ENCODE measurements around the gene RPS6KL1. TPM values are rescaled to one million over a fixed set of nuclear protein-coding genes. Genes with fewer than 3 reads are reported as not detected.

RPS6KL1 gene
- total and polyA plus RNA-seq, 8 donors = 0.62 to 6.7 (median 1.2) TPM

- no peaks in the 10 kb centered on the region for H3K36me3 ChIP-seq
- no peaks in the 10 kb centered on the region for H3K27me3 ChIP-seq
- DNase-seq = peak in 1 of 4 donors; percentile 23
- H3K9me3 ChIP-seq = no peaks in the 10 kb centered on the region
- no peak overlapping the region for H3K27ac ChIP-seq
- peaks cover 0 to 10% of the 10 kb centered on the region in 2 donors for H3K4me1 ChIP-seq
- ATAC-seq = peak; percentile 7
- intact Hi-C loops (cut with DNase I) = no loop called here
- H3K4me3 ChIP-seq = no peak overlapping the region
- no peak for TF ChIP-seq CTCF (IDR thresholded peaks at IDR 0.05)
Measured at GRCh38 chr14:74963705-74964271, 40.7 kb upstream of the RPS6KL1 start.

- no peak overlapping the region for H3K27ac ChIP-seq
- no peak for TF ChIP-seq CTCF (IDR thresholded peaks at IDR 0.05)
- intact Hi-C loops (cut with DNase I) = no loop called here
- peak in 1 of 4 donors; percentile 52 for DNase-seq
- no peak overlapping the region for H3K4me3 ChIP-seq
- no peaks in the 10 kb centered on the region for H3K36me3 ChIP-seq
- ATAC-seq = no peak
- H3K4me1 ChIP-seq = peaks cover 0 to 10% of the 10 kb centered on the region in 2 donors
- H3K27me3 ChIP-seq = no peaks in the 10 kb centered on the region
- H3K9me3 ChIP-seq = no peaks in the 10 kb centered on the region
Measured at GRCh38 chr14:74963178-74963704, 40.2 kb upstream of the RPS6KL1 start.

GRCh38 chr14:74962493-74962892 is 39.4 kb upstream of the RPS6KL1 start:
- TF ChIP-seq CTCF (IDR thresholded peaks at IDR 0.05) = no peak
- Histone ChIP-seq H3K4me1 (peaks cover 0 to 10% of the 10 kb centered on the region in 2 donors), H3K9me3 (no peaks in the 10 kb centered on the region), H3K36me3 (no peaks in the 10 kb centered on the region), H3K4me3 (no peak overlapping the region), H3K27ac (no peak overlapping the region), H3K27me3 (no peaks in the 10 kb centered on the region)
- DNase-seq = peak in 2 of 4 donors; percentile 15 to 64
- peak; percentile 70 for ATAC-seq
- intact Hi-C loops (cut with DNase I) = no loop called here

GRCh38 chr14:74962046-74962445 is 39.0 kb upstream of the RPS6KL1 start:
- H3K9me3 ChIP-seq = no peaks in the 10 kb centered on the region
- no peak for TF ChIP-seq CTCF (IDR thresholded peaks at IDR 0.05)
- H3K27me3 ChIP-seq = no peaks in the 10 kb centered on the region
- ATAC-seq (peak; percentile 13), DNase-seq (peak in 1 of 4 donors; percentile 60)
- peaks cover 0 to 10% of the 10 kb centered on the region in 2 donors for H3K4me1 ChIP-seq
- no peak overlapping the region for H3K27ac ChIP-seq
- H3K36me3 ChIP-seq = no peaks in the 10 kb centered on the region
- H3K4me3 ChIP-seq = no peak overlapping the region
- intact Hi-C loops (cut with DNase I) = no loop called here

GRCh38 chr14:74961238-74961911 is 38.3 kb upstream of the RPS6KL1 start:
- Histone ChIP-seq H3K4me3 (no peak overlapping the region), H3K4me1 (peaks cover 0 to 10% of the 10 kb centered on the region in 2 donors), H3K27ac (no peak overlapping the region), H3K36me3 (no peaks in the 10 kb centered on the region), H3K27me3 (no peaks in the 10 kb centered on the region), H3K9me3 (no peaks in the 10 kb centered on the region)
- DNase-seq (no peak), ATAC-seq (no peak)
- intact Hi-C loops (cut with DNase I) = no loop called here
- TF ChIP-seq CTCF (IDR thresholded peaks at IDR 0.05) = no peak
